NCI-H2029 treated with DMSO at 0.1 percent for 48 hours (cell line): Measurements from ENCODE around the gene FAM117A.

Experiments used
- DNase-seq: peaks from one replicate; lab custom pipeline; 2025; lab: John Stamatoyannopoulos, UW

Gene FAM117A

GRCh38 chr17:49708515-49709183, 55.3 kb downstream of the FAM117A start:
- DNase-seq = no peak

DNA sequence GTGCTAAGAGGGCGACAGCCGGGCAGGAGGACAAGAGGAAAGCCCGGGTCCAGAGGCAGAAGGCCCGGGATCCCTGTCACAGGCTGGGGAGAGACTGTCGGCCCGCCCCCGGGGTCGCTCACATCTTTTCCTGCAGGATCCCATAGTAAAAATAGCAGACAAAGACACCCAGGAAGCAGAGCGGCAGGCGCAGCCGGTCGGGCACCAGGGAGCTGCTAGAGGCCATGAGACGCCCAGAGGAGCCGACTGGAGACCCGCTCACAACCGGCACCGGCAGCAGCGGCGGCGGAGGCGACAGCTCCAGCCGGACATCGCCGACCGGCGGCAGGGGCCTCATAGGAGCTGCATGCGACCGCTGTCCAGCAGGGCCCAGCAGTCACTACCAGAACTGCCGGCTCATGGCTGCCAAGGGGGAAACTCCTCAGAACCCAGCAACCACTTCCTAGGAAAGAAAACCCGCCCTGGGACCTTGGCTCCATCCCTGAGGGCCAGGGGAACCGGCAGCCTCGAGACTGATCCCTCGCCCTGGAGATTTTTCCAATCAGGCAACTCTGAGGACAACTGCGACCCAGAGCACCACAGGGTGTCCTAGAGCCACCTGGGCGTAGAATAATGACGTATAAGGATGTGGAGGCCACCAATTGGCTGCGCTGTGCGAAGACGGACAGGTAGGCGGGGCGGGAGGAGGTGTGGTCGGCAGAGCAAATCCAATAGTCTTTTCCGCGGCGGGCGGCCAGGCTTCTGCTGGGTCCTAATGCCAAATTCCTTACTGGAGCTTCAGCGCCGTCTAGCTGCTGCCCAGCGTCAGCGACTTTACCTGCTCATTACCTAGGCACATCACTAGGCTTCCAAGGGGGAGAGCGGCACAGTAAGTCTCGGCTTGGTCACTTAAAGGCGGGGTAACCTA, 56.1 kb downstream of the FAM117A start, which contains the start of gene SLC35B1:
TSS of gene SLC35B1 (minus strand) at position 357 of the 907 bp plus-strand sequence. CDS start at position 226, 131 bp downstream.
- DNase-seq = peak; percentile 86

DNA sequence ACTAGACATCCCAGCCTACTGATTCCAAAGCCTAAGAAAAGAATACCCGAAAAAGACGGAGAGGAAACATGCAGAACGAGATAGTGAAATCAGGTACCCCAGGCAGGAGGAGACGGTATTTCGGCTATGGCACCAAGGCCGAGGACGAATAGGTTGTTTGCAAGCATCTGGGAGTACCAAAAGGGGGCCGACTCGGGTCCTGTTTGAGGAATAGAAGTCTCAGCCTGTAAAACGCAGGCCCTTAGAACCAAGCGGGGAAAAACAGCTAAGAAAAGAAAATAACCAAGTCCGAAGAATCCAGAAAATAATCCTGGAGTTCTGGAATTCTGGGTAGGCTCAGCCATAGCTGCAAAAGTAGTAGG, 56.7 kb downstream of the FAM117A start:
- DNase-seq = no peak

- DNase-seq = no peak
Observed at GRCh38 chr17:49705254-49705653, 58.7 kb downstream of the FAM117A start.

DNA sequence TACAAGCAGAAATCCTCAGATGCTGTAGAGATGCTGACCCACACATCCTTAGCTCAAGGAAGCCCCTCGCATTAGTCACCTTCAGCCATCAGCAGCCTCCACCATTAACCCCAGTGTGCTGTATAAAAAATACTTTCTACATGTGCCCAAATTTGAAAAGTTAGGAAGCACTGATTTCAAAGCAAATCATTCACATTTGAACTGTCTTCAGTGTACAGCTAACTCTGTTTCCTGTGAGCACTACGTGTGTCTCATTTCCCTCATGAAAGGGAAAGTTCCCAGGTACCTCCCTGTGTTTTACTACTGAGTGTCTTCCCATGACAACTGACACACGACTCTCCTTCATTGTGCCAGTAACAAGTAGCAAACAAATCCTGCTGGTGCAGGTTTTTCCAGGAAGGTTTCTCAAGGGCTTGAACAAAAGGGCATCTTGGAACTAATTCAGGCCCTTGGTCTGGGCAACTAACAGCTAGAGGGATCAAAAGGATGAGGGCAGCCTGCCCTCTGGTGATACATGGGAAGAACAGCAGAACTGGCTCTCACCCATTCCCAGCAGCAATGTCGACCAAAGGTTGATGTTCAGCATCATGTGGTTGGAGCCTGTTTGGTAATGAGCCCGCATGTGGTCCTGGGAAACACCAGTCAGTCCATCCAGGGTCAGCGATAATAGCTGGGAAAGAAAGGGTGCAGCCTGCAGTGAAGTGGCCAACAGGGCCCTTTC, 60.2 kb downstream of the FAM117A start:
- peak; percentile 60 for DNase-seq

- DNase-seq = no peak
Observed at GRCh38 chr17:49700960-49701359, 63.0 kb downstream of the FAM117A start.

GRCh38 chr17:49699966-49700575, 63.9 kb downstream of the FAM117A start:
- DNase-seq = no peak

DNA sequence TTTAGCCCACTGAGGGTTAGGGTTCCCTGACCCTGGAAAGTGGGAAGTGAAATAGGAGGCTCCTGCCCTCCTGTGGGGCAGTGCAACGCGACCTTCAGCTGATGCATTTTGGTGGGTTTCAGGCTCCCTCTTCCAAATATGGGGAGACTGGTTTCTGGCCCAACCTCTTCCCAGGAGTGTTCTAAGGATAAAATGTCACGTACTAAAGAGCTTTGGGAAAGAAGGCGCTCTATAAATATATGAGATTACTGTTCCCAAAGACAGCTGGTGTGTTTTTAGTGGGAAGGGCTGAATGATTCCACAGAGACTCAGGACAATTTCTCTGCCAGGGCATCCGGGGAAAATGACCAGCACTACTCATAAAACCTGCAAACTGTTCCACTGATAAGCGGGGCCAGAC, 65.9 kb downstream of the FAM117A start:
- DNase-seq = no peak

- DNase-seq = no peak
Observed at GRCh38 chr17:49696233-49696761, 67.6 kb downstream of the FAM117A start.

GRCh38 chr17:49695698-49696232, 68.2 kb downstream of the FAM117A start:
- DNase-seq = no peak

GRCh38 chr17:49694847-49695697, 68.9 kb downstream of the FAM117A start:
- peak; percentile 21 for DNase-seq

DNA sequence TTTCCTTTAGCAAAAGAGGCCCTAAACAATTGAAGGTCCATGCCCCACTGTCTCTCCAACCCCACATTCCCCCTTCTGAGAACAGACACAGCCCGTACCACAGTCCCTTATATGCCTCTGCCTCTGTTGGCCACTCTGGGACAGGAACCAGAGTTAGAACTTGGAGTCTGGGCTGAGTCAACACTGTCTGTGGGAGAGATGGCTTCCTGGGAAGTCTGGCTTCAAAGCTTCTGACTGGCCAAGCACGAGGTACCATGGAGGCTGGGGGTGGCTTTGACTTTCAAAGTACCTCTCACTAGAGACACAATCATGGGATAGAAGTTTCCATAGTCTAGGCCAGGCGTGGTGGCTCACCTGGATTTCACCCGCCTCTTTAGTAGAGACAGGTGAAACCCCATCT, 71.2 kb downstream of the FAM117A start:
- no peak for DNase-seq

- no peak for DNase-seq
Observed at GRCh38 chr17:49691677-49692191, 72.2 kb downstream of the FAM117A start.

DNA sequence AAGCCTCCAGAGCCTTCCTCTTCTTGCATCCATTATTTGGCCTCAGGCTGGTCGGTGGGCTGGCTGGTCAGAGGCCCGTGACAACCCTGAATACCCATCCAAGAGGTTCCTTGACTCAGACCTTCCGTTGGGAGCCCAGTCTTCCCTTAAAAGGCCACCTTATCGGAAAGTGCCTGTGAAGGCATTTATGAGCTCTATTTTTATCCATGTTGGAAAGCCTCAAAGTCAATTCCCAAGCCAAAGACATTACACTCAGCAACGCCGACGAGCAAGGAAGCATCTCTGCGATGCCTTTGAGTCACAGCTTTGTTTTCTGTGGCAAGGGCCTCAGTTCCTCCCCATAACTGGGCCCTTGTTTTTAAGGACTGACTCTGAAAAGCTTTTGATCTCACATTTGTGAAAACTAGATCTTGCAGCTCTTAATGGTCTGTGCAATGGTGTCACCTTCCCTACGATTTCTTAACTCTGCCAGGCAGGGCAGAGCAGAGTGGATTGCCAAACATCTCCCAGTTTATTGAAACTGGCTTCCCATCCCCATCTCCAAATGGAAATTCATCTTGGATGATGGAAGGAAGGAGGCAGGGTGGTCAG, 72.8 kb downstream of the FAM117A start:
- no peak for DNase-seq

DNA sequence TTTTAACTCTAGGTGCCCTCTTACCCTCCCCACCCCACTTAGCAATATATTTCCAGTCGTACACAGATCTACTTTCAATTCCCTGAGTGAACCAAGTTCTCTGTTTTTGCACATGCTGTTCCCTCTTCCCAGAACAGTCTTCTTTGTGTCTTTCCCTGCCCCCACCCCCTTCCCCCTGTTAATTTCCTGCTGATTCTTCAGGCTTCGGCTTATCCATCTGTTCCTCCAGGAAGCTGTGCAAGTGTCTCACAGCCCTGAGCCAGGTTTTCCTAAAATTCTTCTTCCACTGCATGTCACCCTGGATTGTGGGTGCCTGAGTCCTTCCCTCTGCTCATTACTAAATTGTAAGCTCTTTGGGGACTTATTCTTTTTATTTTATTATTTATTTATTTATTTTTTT, 73.7 kb downstream of the FAM117A start:
- no peak for DNase-seq

GRCh38 chr17:49688848-49689247, 75.1 kb downstream of the FAM117A start:
- DNase-seq = no peak

GRCh38 chr17:49687878-49688491, 75.9 kb downstream of the FAM117A start:
- no peak for DNase-seq

GRCh38 chr17:49681106-49681979, 82.6 kb downstream of the FAM117A start:
- DNase-seq = no peak

GRCh38 chr17:49680314-49680713, 83.6 kb downstream of the FAM117A start:
- no peak for DNase-seq
